ENCODE measurements around the gene ENTPD5. TPM values are rescaled to one million over a fixed set of nuclear protein-coding genes. Genes with fewer than 3 reads are reported as not detected.

Gene ENTPD5
- total and polyA plus RNA-seq, 4 donors, result 38.1 to 276 (median 76.5) TPM

- no peak overlapping the region for H3K27ac ChIP-seq (ENCODE audit: low read depth in 1 of 2, low read length in 2 of 2)
- 51% methylated on average over 4 of the region's 4 CpGs for WGBS
- peaks cover 4 to 37% (median 29%) of the 10 kb centered on the region in 4 donors for H3K36me3 ChIP-seq (ENCODE audit: control insufficient read depth in 4 of 4, insufficient read depth in 3 of 4, low read depth in 1 of 4, low read length in 3 of 4)
- no peaks in the 10 kb centered on the region for H3K9me3 ChIP-seq (ENCODE audit: control insufficient read depth in 4 of 4, low read length in 3 of 4)
- H3K4me1 ChIP-seq (ENCODE audit: control insufficient read depth in 4 of 4, insufficient read depth in 4 of 4, low read length in 3 of 4), result peaks cover 0 to 7% (median 0%) of the 10 kb centered on the region in 4 donors
- H3K27me3 ChIP-seq (ENCODE audit: control insufficient read depth in 4 of 4, insufficient read depth in 4 of 4, low read length in 3 of 4), result no peaks in the 10 kb centered on the region
- H3K4me3 ChIP-seq (ENCODE audit: low read depth in 1 of 3, low read length in 3 of 3), result no peak overlapping the region
- H3K9ac ChIP-seq (ENCODE audit: low read depth in 1 of 2, low read length in 2 of 2), result no peak overlapping the region
- no peak for TF ChIP-seq GABPA (IDR thresholded peaks at IDR 0.05 in 1 of 2, conservative IDR thresholded peaks at IDR 0.05 in 1 of 2)
- TF ChIP-seq MAX (IDR thresholded peaks at IDR 0.05), result no peak
- TF ChIP-seq FOXA2 (IDR thresholded peaks at IDR 0.05), result no peak
- no peak for TF ChIP-seq YY1 (IDR thresholded peaks at IDR 0.05)
- no peak for DNase-seq (ENCODE audit: low spot score)
Observed at GRCh38 chr14:73977896-73978295, 41.2 kb downstream of the ENTPD5 start.

- Histone ChIP-seq H3K27me3 (ENCODE audit: control insufficient read depth in 4 of 4, insufficient read depth in 4 of 4, low read length in 3 of 4) (no peaks in the 10 kb centered on the region), H3K27ac (ENCODE audit: low read depth in 1 of 2, low read length in 2 of 2) (peak overlapping the region in 1 of 2 donors; percentile 10), H3K4me1 (ENCODE audit: control insufficient read depth in 4 of 4, insufficient read depth in 4 of 4, low read length in 3 of 4) (peaks cover 0 to 7% (median 0%) of the 10 kb centered on the region in 4 donors), H3K9ac (ENCODE audit: low read depth in 1 of 2, low read length in 2 of 2) (no peak overlapping the region), H3K9me3 (ENCODE audit: control insufficient read depth in 4 of 4, low read length in 3 of 4) (no peaks in the 10 kb centered on the region), H3K4me3 (ENCODE audit: low read depth in 1 of 3, low read length in 3 of 3) (no peak overlapping the region), H3K36me3 (ENCODE audit: control insufficient read depth in 4 of 4, insufficient read depth in 3 of 4, low read depth in 1 of 4, low read length in 3 of 4) (peaks cover 3 to 43% (median 38%) of the 10 kb centered on the region in 4 donors)
- TF ChIP-seq CTCF (IDR thresholded peaks at IDR 0.05; ENCODE audit: low read depth, low read length, missing input control) (no peak), JUND (IDR thresholded peaks at IDR 0.05) (peak in 1 of 2 donors; percentile 23), HNF4G (IDR thresholded peaks at IDR 0.05) (peak; percentile 25), HNF4A (conservative IDR thresholded peaks at IDR 0.05) (peak; percentile 41 to 49)
- WGBS, result 59% methylated on average over 6 of the region's 6 CpGs
- no peak for DNase-seq (ENCODE audit: low spot score)
Observed at GRCh38 chr14:73976125-73976524, 43.0 kb downstream of the ENTPD5 start.

GRCh38 chr14:73973497-73973896 is 45.6 kb downstream of the ENTPD5 start:
- DNase-seq (ENCODE audit: low spot score), result no peak
- 65% methylated on average over 2 of the region's 2 CpGs for WGBS

More at GRCh38 chr14:73973497-73973896, 45.6 kb downstream of the ENTPD5 start:
- Histone ChIP-seq H3K4me3 (ENCODE audit: low read depth in 1 of 3, low read length in 3 of 3) (no peak overlapping the region), H3K9me3 (ENCODE audit: control insufficient read depth in 4 of 4, low read length in 3 of 4) (no peaks in the 10 kb centered on the region), H3K27me3 (ENCODE audit: control insufficient read depth in 4 of 4, insufficient read depth in 4 of 4, low read length in 3 of 4) (no peaks in the 10 kb centered on the region), H3K4me1 (ENCODE audit: control insufficient read depth in 4 of 4, insufficient read depth in 4 of 4, low read length in 3 of 4) (peaks cover 0 to 7% (median 0%) of the 10 kb centered on the region in 4 donors), H3K36me3 (ENCODE audit: control insufficient read depth in 4 of 4, insufficient read depth in 3 of 4, low read depth in 1 of 4, low read length in 3 of 4) (peaks cover 5 to 59% (median 52%) of the 10 kb centered on the region in 4 donors), H3K27ac (ENCODE audit: low read depth in 1 of 2, low read length in 2 of 2) (no peak overlapping the region), H3K9ac (ENCODE audit: low read depth in 1 of 2, low read length in 2 of 2) (no peak overlapping the region)
- TF ChIP-seq ZBTB33 (IDR thresholded peaks at IDR 0.05), result no peak
- no peak for TF ChIP-seq CTCF (IDR thresholded peaks at IDR 0.05; ENCODE audit: low read depth, low read length, missing input control)
- no peak for TF ChIP-seq RXRA (IDR thresholded peaks at IDR 0.05)
- no peak for TF ChIP-seq MAX (IDR thresholded peaks at IDR 0.05)
- TF ChIP-seq TAF1 (conservative IDR thresholded peaks at IDR 0.05), result no peak
- TF ChIP-seq JUND (IDR thresholded peaks at IDR 0.05), result no peak
- TF ChIP-seq FOXA2 (IDR thresholded peaks at IDR 0.05), result no peak
- no peak for TF ChIP-seq EGR1 (IDR thresholded peaks at IDR 0.05; ENCODE audit: low read depth in 2 of 2)
- TF ChIP-seq FOXA1 (IDR thresholded peaks at IDR 0.05), result no peak
- no peak for TF ChIP-seq ATF3 (IDR thresholded peaks at IDR 0.05)
- TF ChIP-seq HNF4A (conservative IDR thresholded peaks at IDR 0.05), result no peak
- TF ChIP-seq YY1 (IDR thresholded peaks at IDR 0.05), result no peak
- no peak for TF ChIP-seq NR2F2 (IDR thresholded peaks at IDR 0.05)
- no peak for TF ChIP-seq REST (IDR thresholded peaks at IDR 0.05)
- TF ChIP-seq GABPA (IDR thresholded peaks at IDR 0.05 in 1 of 2, conservative IDR thresholded peaks at IDR 0.05 in 1 of 2), result no peak
- no peak for TF ChIP-seq RAD21 (IDR thresholded peaks at IDR 0.05)

Data from liver (tissue), 9 donors.